ENCODE results near the gene ITLN1.

The ITLN1 gene

DNA sequence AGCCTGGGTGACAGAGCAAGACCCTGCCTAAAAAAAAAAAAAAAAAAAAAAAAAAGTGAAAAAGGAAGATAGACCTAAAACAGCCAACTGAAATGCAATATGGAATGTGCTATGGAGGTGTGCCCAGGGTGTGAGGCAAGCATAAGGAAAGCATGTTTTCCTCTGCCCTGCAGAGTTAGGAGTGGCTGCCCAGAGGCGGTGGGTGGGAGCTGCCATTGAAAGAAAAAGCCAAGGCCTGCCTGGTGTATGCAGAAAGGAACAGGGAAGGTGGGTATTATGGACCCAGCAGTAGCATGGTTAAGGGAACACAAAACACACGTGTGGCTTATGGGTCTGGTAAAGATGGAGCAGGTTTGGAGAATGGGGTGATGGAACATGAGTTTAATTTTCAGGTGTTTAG lies 31.2 kb downstream of the ITLN1 start:
- no peak for FAIRE-seq

DNA sequence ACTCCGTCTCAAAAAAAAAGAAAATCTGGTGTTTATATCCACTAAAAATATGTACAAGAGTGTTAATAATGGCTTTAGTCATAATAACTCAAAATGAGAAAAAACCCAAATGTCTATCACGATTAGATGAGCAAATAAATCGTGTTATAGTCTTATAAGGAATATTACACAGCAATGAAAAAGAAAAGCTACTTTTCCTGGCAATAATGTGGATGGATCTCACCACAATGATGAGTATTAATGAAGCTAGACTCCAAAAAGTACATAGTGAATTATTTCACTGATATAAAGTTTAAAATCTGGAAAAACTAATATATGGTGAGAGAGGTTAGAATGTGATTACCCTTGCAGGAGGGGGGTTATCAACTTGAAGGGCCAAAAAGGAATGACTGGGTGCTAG lies 32.0 kb downstream of the ITLN1 start:
- no peak for FAIRE-seq

DNA sequence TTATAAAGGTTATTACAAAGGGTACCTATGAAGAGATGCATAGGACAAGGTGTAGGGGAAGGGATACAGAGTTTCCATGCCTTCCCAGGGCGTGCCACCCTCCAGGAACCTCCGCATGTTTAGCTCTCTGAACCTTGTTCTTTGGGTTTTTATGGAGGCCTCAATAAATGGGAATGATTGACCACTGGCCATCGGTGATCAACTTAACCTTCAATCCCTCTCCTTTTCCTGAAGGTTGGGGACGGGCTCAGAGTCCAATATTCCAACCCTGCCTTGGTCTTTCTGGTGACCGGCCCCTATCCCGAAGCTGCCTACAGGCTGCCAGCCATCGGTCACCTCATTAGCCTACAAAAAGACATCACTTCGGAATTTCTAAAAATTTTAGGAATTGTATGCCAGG lies 34.0 kb downstream of the ITLN1 start:
- FAIRE-seq, result no peak

DNA sequence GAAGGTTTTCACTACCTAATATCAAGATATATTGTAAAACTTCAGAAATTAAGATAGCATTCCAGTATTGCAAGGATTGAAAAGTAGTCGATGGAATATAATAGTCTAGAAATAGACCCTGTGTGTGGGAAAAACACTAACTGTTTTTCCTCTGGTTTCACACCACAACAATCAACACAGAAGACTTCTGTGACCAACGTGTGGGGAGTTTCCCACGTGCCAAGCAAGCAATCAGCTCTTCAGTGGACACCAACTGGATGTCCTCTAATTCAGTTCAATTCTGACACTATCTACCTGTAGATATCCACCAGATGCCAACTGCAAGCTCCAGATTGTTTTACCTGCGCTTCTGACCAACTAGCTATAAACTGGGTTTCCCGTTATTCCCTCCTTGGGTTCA lies 34.4 kb downstream of the ITLN1 start:
- FAIRE-seq, result no peak

DNA sequence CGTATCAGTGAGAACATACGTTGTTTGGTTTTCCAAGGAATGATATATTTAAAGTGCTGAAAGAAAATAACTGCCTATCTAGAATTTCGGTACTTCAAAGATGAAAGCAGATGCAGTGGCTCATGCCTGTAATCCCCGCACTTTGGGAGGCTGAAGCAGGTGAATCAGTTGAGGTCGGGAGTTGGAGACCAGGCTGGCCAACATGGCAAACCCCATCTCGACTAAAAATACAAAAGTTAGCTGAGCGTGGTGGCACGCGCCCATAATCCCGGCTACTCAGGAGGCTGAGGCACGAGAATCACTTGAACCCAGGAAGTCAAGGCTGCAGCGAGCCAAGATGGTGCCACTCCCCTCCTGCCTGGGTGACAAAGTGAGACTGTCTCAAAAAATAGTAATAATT lies 38.7 kb downstream of the ITLN1 start:
- FAIRE-seq, result no peak

DNA sequence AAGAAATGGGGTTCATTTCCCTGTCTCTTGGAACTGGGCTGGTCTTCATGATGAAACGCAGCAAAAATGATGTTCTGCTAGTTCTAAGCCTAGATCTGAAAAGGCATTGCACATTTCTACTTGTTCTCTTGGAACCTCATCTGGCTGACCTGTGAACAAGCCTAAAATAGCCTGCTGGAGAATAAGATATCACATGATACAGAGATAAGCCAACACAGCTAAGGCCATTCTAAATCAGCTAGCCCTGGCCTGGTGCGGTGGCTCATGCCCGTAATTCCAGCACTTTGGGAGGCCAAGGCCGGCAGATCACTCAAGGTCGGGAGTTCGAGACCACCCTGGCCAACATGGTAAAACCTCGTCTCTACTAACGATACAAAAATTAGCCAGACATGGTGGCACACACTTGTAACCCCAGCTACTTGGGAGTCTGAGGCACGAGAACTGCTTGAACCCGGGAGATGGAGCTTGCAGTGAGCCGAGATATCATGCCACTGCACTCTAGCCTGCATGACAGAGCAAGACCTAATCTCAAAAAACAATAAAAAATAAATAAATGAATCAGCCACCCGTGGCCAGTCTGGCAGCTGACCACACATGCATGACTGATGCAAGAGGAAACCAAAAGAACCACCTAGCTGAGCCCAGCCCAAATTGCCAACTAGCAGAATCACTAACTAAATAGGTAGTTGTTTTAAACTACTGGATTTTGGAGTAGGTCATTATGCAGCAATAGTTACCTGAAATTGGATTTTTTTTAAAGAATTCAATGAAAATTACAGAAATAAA lies 40.3 kb downstream of the ITLN1 start:
- FAIRE-seq, result no peak

DNA sequence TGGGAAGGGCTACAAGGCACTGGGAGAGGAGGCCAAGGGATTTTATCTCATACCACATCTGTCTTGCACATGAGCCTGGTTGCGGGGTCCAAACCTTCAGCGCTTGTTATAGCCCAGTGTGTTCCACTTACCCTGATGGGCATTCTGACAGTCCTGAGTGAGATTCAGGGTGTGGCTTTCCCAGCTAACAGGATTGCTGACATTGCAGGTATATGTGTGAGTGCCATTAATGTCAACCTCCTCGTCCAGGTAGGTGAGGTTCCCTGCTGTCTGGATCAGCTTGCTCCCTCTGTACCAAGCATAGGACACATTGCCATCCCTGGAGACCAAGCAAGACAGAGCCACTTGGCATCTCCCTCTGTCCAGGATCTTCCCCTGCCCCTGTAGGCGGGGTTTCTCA lies 43.9 kb downstream of the ITLN1 start:
- FAIRE-seq, result no peak

DNA sequence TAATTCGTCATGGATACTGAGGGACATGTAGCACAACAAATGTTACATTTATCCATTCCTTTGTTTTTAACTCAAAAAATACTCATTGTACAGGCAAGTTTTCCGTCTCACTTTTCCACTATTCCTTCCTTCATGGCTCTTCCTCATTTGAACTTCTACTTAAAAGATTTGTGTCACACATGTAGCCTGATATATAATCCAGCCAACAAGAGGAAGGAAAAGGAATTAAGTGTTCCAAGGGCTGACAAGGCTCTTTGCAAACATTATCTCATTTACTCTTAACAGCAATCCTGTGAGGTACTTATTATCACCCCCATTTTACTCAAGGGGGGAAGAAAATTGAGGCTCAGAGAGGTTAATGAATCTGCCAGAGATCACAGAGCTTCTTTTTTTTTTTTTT lies 45.2 kb downstream of the ITLN1 start:
- no peak for FAIRE-seq

DNA sequence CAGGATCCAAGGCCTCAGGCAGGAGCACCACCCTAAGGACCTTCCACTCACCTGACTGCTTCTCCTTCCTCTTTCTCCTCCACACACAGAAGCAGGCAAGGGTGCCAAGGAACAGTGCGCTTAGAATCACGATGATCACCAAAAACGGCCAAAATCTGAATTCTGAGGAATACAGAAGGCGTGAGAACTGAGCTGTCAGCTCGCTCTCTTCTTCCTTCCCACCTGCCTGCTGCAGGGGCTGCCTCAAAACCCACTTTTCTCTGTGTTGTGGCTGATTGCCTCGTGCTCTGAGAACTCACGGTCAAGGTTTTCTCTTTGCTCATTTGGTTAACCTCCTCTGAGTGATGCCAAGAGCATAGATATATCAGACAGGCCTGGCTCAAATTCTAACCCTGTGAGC lies 46.1 kb downstream of the ITLN1 start:
- no peak for FAIRE-seq

DNA sequence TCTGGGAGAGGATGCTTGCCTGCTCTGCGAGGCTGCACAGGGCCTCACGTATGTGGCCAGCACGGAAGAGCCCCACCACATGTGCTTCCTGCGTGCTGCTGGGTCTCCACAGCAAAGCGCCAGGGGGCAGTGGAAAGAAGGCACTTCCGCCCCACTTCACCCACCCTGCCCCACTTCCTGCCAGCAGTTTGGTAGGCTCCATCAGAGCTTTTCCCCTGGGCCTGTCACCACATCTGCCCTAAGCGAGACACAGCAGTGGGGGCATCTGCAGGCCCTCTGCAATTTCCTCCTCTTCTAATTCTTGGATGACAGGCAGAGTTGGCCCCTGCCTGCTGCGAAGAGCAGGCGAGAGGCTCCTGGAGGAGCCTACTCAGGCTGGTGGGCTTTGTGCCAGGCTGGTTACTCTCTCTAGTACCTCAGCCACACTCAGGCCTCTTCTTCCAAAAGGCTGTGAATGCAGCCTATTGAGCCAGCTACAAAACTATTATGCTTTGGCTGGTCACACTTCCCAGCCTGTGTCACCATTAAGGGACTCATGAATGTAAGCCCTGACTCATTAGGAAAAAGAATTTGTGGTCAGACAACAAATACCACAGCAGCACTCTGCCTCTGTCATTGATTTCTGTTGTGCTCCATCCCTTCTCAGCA lies 47.3 kb downstream of the ITLN1 start:
- FAIRE-seq, result no peak

DNA sequence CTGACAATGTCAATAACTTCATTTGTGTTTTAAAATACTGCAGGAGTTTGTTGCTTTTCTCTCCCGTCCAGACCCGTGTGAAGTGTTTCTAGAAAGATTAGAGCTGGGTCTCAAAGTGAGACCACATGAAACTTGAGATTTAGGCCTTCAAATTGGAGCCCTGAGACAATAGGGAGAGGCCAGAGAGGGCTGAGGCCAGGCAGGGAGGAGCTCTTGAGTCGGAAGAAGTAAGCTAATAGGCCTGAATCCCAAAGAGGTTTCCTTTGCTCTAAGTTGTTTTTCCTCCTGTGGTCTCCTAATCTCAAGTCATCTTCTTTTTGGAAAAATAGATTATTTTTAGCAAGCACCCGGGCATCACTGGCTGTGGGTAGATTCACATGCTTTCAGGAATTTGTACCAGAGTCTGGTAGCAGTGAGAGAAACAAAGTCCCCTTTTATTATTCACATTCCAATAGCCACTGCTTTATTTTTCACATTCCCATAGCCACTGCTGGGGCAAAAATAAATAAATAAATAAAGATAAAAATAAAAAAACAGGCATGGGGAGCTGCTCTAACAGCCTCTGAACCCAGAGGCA lies 47.9 kb downstream of the ITLN1 start:
- no peak for FAIRE-seq

DNA sequence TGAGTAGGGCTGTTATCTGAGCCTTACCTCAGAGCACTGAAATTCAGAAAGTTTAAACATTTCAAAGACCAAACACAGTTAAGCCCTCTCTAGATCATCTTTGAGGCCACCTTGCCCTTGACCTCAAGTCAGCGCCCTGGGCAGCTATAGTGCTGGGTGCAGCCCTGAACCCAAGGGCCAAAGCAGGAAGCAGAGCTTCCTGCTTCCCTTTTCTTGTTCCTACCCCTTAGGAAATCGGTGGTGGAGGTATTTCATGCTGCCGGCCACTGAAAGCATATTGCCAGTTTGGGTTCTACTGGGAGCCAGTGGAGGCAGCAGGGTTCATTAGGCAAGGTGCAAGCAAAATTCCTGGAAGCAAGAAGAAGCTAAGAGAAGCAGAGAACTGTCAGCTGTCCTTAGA lies 48.4 kb downstream of the ITLN1 start:
- FAIRE-seq, result no peak

DNA sequence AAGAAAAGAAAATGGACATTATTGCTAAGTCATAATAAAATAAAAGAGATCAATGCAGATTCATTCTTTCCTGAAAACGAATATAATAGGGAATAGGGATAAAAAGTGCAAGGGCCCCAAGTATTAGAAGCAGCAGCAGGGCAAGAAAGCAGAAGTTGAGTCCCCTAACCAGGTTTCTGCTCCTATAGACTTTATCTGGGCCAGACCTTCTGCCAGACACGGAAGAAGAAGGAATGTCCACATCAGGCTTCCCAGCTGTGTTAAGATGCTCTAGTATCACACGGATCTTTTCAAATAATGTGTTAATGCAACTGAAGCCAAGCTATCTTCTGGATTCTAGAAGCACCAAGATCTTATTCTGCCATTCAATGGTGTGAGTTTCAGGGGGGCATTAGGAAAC lies 49.2 kb downstream of the ITLN1 start:
- no peak for FAIRE-seq

DNA sequence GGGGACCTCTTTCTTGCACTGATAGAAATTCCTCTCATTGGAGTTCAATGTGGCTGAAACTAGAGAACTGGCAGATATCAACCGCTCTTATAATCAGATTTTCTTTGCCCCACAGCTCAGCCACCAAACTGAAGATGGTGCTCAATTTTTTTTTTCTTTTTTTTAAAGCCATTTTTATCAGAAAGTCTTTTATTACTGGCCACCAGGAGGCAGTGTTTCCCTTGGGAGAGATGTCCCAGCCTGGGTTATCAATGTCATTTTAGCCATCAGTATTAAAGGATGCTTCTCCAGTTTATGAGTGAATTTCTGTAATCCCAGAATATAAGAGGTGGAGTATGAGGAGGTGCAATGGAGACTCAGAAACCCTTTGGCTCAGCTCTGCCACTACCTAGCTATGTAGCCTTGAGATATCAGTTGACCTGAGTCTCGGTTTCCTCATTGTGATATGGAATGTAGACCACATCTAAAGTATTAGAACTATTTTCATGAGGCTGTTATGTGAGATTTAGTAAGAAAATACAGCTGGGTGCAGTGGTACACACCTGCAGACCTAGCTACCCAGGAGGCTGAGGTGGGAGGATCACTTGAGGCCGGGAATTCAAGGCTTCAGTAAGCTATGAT lies 49.9 kb downstream of the ITLN1 start:
- peak; percentile 34 for FAIRE-seq

DNA sequence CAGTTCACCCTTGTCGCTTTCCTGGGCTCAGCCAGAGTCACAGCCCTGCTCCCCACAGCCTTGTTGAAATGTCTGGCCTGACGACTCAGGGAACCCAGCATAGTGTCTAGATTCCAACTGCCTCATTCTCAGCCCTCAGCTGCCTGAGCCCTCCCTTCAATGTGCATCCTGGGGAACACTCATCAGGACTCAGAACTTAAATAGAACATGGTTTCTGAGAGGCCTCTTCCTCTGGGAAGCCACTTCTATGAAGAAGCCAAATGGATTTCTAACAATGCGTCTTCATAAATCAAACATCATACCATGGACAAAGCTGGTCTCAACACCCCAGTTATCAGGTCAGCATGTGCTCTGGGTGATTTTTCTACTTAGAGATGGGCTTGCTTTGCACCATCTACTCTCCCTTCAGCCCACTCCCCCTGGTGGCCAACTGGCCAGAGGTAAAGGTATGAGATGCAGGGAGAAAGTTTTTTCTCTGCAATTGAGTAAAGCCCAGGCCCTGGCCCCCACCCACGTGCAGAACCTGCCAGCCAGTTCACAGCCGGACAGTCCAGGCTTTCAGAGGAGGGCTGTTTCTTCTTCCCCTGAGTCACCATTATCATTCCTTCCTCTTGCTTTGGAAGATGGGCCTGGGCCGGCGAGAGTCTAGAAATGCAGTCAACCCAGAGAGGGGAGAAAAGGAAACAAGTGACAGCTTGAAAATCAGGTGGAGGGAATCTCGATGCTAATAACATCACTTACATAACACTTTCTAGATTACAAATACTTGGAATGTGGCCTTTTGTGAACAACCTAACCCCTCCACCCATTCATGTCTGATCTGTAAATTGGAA lies 54.4 kb downstream of the ITLN1 start:
- FAIRE-seq, result no peak

DNA sequence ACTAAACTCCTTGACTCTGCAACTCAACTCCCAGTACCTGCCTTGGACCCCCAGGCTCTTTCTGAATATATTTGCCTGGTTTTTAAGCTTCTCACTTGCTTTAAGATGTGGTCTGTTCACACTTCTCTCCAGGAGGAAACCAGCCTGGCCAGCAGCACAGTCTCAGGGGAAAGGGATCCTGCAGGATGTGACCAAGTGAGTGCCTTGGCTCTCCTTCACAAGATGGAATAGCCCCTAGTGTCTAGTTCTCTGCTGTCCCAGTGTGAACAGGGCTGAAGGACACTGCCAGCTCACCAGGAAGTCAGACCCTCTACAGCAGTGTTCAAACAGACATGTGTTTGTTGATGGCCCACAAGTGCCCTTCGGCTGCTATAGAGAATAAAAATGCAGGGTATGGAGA lies 55.2 kb downstream of the ITLN1 start:
- no peak for FAIRE-seq

DNA sequence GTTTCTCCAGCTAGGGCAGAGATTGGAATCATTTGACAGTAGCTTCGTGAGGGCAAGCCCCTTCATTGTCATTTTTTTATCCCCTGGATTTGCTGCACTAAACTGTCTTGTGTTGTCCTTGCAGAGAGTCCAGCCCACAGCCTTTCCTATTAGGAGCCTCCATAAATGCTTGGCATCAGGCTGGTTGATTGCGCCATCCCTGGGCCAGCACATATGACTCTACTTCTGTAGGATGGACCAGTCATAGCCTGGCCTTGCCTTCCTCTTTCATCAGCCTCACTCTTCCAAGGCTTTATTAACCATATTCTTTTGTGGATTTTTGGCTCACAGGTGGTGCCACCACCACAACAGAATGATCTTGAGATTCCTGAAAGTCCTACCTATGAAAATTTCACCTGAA lies 57.6 kb downstream of the ITLN1 start:
- no peak for FAIRE-seq

DNA sequence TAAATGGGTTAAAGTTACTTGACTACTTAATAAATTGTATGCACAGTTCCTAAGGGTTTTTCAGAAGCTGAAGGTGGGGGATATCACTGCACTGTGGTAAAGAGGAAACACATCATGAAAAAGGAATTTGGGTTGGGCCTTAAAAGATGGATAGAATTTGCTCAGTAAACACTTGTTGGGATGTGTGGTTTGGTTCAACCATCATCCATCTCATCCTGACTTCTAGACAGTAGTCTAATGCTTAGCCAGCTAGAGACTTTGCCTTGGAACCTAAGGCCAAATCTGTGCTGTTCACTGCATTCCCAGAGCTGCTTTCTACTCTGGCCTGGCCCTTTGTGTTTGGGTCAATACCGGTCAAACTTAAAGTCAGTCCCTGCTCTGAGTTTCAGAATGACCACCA lies 58.4 kb downstream of the ITLN1 start:
- FAIRE-seq, result no peak
